ENCODE data around the gene GUCA2A.

GUCA2A gene

DNA sequence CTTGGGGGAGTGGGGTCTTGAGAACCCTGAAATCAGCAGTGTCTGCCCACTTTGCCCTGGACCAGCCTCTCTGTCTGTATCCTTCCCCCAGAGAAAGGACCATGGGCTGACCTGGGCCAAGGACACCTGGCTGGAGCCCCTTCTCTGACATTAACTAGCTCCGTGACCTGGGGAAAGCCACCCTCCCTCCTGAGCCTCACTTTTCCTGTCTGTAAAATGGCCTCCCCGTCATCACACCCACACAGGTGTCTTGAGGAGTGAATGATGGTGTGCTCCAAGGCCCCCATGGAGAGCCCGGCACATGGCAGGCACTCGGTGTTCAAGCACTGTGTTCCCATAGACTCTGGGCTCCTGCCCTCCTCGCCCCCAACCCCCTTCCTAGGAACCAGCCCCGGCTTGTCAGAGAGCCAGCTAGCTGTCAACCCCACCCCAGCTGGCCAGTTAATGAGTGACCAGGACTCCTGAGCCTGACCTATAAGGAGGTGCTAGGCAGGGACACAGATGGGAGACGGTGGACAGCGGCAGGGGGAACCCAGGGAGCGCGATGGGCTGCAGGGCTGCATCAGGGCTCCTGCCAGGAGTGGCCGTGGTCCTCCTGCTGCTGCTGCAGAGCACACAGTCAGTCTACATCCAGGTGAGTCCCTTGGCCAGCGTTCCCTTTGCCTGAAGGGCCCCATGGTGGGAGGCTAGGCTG lies 11.5 kb downstream of the GUCA2A start, which contains the start of gene GUCA2B:
GUCA2B (plus strand) TSS at position 504 of the 694 bp plus-strand sequence; CDS start at position 545, 41 bp downstream.
- no peak for DNase-seq

- no peak for DNase-seq
Observed at GRCh38 chr1:42152119-42152518, 12.4 kb downstream of the GUCA2A start.

DNA sequence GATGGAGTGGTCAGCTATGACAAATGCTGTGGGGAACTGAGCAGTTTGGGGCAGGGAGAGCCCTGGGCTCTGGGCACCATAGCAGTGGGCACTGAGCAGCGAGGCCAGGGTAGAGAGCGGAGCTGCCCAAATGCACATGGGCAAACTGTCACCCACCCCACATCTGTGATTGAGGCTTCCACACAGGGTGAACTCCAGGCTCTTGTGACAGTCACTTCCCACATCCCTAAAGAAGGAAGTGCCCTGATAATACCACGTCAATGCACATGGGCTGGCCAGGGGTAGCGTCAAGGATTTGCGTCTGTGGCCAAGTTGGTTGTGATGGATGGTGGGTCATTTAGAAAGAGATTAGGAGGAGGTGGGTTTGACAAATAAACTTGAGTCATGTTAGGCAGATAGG lies 13.9 kb downstream of the GUCA2A start:
- DNase-seq: no peak

- no peak for DNase-seq
Observed at GRCh38 chr1:42148166-42148565, 16.4 kb downstream of the GUCA2A start.

DNA sequence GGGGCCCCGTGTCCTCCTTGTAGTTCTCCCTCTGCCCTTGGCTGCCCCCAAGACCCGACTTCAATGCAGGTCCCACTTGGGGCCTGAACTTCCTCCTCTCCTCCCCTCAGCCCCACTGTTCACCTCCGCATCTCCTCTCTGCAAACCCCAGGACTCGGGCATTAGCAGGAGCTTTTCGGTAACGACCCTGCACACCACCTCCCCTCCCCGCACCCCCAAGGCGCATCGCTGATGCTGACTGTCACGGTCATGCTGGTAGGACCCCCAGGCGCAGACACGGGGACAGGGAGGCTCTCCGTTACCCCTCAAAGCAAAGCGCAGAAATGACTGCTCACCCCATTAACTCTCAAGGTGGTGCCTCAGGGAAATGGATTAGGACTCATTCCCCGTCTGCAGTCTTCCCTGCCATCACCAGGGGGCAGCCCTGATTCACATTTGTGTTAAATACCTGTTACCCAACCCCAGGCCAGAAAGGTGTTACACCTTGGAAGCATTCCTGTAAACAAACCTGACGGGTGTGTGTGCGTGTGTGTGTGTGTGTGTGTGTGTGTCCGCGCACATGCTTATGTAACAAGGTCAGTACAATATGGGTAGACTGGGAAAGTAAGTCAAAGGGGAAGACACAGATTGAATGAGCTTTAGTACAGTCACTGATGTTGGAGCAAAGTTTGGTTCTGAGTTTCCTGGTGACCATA lies 17.8 kb downstream of the GUCA2A start:
- peak; percentile 93 for DNase-seq

DNA sequence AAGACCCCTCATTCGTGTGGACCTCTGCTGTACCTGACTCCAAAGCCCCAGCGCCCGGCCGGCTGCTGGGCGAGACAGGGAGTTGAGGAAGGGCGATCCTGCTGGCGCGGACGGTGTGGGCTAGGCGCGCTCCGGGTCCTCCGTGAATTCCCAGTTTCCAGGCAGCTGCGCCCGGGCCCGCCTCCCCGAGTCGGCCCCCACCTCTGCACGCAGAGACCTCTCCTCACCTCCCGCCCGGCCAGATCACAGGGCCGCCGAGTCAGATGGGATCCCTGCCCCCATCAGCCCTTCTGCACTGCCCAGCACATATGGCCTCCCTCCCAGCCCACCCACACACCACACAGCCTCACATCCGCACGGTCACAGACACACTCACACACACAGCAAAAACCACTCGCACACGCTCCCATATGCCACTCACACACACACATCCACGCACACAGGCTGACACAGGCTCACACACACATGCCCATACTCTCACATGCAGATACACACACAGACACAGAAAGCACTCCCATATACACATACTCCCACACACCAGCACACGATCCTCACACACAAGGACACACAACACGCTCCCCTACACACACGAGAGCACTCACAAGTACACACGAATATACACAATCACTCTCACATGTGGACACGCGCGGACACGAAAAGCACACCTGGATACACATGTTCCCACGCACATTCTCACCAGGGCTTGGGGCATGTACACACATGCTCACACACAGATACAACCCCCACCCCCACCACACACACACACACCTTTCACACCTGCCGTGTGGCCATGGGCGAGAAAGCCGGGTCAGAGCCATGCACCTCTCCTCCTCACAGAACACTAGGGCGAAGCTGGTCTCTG lies 18.6 kb downstream of the GUCA2A start:
- DNase-seq: no peak

GRCh38 chr1:42145389-42145716 lies 19.2 kb downstream of the GUCA2A start:
- no peak for DNase-seq

DNA sequence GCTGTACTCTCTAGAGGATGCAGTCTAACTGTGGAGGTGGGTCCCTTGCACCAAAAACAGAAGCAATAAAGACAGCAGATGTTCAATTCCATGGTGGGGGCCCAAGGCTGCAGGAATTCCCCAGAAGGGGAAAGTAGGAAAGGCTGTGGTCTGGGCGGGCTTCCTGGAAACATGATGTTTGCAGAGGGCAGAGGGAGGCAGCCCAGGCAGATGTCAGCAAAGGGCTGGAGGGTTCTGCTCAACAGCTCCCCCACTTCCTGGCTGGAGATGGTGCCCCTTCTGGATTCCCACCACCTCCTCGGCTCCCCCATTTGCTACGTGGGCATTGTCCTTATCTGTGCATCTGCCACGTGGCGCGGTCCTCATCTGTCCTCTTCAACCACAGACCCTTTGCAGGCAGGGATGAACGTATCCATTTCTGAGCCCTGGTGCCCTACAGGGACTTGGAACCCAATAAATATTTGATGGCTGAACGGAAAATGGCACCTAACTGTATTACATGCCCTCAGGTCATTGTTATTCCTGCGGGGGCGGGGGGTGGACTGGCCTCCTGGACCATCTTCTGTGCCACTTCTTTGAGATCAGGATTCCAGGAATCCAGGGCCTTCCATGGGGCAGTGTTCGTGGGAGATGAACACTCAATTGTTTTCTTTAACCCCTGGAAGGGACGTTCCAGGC lies 19.7 kb downstream of the GUCA2A start:
- no peak for DNase-seq

GRCh38 chr1:42143896-42144710 lies 20.4 kb downstream of the GUCA2A start:
- no peak for DNase-seq

GRCh38 chr1:42142894-42143675 lies 21.5 kb downstream of the GUCA2A start:
- peak; percentile 74 for DNase-seq

GRCh38 chr1:42141978-42142377 lies 22.6 kb downstream of the GUCA2A start:
- DNase-seq: no peak

DNA sequence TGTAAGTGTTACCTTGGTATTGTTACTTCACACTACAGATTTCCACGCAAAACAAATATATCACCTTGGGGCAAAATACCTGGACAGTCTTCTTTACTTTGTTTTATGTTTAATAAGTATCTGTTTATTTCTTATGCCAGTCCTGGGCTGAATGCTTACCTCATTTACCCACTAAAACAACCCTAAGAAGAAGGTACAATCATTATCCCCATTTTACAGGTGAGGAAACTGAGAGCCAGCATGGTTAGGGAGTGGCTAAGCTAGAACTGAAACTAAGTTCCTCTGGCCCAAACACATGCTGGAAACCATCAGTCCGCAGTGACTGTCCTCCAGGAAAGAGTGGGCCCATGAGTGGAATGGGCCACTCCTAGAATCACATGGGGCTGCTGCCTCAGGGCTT lies 24.4 kb downstream of the GUCA2A start:
- DNase-seq: no peak

DNA sequence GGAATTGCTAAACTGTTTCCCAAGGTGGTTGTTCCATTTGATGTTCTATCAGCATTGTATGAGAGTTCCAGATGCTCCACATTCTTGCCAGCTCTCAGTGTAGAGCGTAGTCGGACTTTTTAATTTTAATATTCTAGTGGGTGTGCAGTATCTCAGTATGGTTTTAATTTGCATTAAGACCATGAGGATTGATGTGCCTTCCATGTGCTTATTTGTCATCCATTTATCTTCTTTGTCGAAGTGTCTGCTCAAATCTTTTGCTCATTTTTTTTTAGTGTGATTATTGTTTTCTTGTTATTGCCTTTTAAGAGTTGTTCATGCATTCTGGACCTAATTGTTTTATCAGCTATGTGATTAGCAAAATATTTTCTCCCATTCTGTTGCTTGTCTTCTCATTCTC lies 25.1 kb downstream of the GUCA2A start:
- no peak for DNase-seq

- DNase-seq: no peak
Observed at GRCh38 chr1:42138586-42138985, 26.0 kb downstream of the GUCA2A start.

DNA sequence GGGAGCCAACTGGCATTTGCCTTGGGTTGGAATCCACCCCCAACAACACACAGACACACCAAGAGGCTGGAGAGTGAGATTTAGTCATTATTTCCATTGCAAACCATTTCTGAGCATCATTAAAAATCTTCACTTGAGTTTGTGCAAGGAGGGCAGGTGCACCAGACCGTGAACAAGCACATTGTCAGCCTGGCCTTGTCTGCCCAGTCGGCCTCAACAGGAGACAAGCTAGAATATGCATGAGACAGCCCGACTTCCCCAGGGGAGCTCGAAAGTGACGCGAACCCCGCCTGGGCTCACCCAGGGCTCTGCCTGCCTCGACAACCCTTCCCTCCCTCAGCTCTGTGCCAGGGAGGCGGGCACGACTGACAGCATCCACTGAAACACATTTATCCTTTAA lies 26.8 kb downstream of the GUCA2A start:
- no peak for DNase-seq

DNA sequence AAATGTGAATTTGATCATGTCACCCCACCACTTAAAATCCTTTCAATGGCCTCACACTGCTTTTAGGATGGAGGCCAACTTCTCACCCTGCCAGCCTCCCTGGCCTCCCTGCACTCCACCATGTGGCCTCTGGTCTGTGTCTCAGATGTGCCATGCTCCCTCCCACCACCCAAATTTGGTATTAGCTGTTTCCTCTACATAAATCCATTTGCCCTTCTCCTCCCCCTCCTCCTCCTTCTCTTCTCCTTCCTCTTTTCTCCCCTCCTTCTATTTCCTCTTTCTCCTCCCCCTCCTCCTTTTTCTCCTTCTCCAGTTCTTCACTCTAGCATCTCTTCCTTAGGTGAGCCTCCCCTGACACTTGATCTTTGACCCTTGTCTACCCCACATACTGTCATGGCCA lies 28.1 kb downstream of the GUCA2A start:
- no peak for DNase-seq

- DNase-seq: no peak
Observed at GRCh38 chr1:42135426-42135825, 29.1 kb downstream of the GUCA2A start.

- DNase-seq: no peak
Observed at GRCh38 chr1:42133809-42134526, 30.6 kb downstream of the GUCA2A start.

GRCh38 chr1:42133390-42133789 lies 31.2 kb downstream of the GUCA2A start:
- no peak for DNase-seq

GRCh38 chr1:42130061-42130660 lies 34.4 kb downstream of the GUCA2A start:
- DNase-seq: no peak
